Measurements from ENCODE around the gene TMEM132A.

GRCh38 chr11:60942219-60942618 lies 18.0 kb downstream of the TMEM132A start:
- TF ChIP-seq POLR2A (IDR thresholded peaks at IDR 0.05; ENCODE audit: low read depth, low read length) (no peak), POLR2AphosphoS5 (IDR thresholded peaks at IDR 0.05; ENCODE audit: low read depth, low read length) (no peak), TAF1 (IDR thresholded peaks at IDR 0.05; ENCODE audit: low read depth, low read length) (no peak), PAX5 (IDR thresholded peaks at IDR 0.05; ENCODE audit: insufficient read depth, low read length, severe bottlenecking) (no peak)

All from GM12891 (cell line).